GM18909 (cell line): ENCODE results near the gene TXNDC5.
A peak's percentile ranks its signal among the peaks of the same experiment; 100 is the strongest.
"Not testable (repeated sequence)": the region's sequence is repeated elsewhere in the genome, so short reads cannot be mapped to it uniquely, and the experiment has no call there.

Source experiments
- ATAC-seq: cut with Tn5 transposase; IDR thresholded peaks from one replicate; pipeline ENCODE4 v1.9.1; 2021; ENCODE audit warnings: mild to moderate bottlenecking; ENCODE audit not compliant: unreplicated experiment, poor library complexity

Gene TXNDC5

DNA sequence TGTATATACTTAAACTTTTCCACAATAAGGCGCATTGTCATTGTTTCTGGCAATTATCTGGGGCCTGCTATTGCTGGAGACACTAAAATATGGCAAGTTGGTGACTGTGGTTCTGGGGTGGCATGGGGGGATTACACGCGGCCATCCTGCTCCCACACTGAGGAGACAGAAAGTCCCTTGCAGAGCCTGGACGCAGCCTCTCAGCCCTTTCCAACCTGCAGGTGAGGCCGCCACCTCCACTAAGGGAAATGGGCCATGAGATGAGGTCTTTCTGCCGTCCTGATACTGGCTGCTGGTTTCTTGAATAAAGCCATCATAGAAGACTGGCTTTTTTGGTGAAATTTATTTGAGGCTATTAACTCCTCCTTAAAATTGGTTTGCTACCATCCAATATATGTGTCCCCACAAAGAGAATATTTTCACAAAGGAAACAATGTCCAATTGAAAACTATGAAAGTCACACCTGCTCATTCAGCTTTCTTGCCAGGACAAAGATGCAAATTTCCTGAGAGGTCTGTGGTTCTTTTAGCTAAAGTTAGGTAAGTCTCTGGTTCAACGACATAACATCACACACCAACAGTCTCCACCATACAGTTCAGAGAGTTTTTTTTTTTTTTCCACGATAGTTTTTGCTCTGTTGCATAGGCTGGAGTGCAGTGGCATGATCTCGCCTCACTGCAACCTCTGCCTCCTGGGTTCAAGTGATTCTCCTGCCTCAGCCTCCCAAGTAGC is 13.0 kb downstream of the TXNDC5 start:
- ATAC-seq: peak; percentile 52

DNA sequence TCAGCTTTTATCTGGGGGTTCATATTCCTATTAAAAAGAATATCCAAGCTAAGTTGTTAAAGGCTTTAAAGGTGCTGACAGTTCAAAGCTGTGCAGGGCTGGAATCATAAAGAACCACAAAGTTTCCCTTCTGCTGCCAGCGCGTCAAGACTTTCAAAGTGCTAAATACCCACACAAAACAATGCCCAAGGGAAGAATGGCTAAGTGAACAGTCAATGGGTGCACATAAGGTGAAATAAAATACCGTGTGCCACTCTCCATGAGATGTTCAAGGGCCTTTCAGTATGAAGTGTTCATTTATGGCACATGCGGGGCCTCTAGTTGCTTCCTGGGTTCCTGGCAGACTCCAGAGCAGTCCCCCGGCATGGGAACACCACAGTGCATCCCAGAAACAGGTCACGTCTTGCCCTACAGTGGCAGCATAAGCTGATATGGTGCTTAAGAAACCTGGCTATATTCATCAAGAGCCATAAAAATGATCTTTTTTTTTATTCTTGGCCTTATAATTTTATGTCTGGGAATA is 14.1 kb downstream of the TXNDC5 start:
- ATAC-seq: no peak

DNA sequence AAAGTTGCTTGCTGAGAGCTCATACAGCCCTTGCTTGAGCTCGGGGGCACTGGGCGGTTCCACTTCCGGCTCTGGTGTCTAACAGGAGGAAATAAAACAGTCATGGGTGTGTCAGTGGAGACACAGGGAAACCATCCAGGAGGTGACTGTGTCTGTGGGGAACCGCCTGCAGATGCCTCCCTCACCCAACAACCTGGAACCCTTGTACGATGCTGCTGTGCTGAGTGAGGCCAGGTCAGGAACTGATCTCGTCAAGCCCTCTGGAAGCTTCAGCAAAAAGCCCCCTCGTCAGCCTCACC is 15.5 kb downstream of the TXNDC5 start:
- no peak for ATAC-seq

DNA sequence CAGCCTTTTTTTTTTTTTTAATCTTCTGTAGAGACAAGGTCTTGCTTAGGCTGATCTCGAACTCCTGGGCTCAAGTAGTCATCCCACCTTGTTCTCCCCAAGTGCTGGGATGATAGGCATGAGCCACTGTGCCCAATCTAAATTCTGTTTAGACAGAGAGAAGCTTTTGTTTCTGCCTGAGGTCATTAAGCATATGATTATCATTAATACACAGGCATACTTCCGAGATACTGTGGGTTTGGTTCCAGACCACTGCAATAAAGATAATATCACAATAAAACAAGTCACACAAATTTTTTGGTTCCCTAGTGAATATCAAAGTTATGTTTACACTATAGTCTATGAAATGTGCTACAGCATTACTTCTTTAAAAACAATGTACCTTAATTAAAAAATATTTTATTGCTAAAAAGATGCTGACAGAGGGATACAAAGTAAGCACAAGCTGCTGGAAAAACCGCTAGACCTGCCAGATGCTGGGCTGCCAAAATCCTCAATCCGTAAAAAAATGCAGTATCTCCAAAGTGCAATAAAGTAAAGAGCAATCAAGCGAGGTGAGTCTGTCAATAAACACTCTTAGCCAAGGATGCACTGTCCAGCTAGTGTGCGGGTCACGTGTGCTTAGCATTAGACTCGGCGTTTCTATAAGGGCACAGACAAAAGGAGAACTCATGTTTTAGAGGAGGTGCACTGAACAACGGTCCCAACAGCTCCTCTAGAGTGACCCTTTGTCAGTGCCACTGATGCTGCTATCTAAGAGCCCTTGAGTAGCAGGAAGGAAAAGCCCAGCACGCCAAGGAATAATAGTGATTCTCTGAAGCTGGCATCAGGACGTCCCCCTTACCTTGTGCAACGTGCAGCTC is 16.1 kb downstream of the TXNDC5 start:
- ATAC-seq: no peak

DNA sequence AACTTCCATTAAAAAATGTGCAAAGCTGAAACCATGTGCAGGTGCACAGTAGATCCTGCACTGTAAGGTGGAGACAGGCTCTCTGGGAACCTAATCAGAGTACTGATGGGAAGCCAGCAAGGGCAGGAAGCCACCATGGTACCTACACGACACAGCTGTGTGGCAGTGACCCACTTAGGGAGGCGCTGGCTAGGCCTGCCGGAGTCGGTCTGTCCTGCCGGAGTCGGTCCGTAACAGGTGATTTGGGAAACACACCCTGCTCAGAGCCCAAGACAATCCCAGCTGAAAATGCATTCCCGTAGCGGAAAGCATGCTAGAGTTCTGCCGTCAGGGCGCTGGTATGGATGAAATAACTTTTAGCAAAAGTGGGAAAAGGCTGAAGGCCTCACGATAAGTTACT is 17.2 kb downstream of the TXNDC5 start:
- ATAC-seq: no peak

DNA sequence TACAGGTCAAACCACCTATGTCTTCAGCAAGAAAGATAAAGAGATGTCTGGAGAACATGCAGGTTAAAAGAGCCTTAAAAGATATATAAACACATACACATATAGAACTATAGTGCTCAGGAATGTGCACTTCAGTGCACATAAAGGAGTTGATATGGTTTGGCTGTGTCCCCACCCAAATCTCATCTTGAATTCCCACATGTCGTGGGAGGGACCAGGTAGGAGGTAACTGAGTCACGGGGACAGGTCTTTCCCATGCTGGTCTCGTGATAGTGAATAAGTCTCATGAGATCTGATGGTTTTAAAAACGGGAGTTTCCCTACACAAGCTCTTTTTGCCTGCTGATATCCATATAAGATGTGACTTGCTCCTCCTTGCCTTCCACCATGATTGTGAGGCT is 18.2 kb downstream of the TXNDC5 start:
- not testable (repeated sequence) for ATAC-seq

DNA sequence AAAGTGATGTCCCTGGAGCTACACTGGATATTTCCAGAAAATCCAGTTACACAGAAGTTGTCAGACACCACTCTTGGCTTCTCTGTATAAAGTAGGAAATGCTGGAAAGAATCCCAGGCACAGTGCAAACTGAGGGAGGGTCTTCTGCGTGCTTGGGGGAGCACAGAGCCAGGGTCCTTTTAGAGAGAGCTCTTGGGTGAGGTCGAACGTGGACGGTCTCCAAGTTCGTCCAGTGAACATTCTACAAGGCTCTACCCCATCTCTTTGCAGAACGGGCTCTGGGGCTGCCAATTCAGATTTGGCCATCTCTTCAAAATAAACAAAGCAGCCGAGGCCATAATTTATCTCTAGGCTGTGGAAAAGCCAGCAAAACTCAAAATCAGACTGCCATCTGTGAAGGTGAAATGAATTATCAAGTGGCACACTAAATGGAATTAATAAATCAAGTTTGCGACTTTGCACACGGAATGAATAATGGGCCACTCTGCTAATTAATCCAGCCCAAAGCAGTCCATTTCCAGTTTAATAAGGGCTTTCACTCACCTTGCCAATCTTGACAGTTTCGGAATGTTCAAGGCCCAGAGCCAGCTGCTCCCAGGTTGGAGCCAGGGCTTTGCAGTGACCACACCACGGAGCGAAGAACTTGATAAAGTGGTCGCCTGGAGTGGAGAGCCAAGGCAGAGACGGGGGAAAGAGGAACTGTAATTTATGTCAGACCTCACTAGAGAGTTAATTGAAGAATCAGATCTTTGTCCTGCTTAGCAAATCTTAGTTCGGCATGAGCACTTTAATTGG is 19.3 kb downstream of the TXNDC5 start:
- no peak for ATAC-seq

DNA sequence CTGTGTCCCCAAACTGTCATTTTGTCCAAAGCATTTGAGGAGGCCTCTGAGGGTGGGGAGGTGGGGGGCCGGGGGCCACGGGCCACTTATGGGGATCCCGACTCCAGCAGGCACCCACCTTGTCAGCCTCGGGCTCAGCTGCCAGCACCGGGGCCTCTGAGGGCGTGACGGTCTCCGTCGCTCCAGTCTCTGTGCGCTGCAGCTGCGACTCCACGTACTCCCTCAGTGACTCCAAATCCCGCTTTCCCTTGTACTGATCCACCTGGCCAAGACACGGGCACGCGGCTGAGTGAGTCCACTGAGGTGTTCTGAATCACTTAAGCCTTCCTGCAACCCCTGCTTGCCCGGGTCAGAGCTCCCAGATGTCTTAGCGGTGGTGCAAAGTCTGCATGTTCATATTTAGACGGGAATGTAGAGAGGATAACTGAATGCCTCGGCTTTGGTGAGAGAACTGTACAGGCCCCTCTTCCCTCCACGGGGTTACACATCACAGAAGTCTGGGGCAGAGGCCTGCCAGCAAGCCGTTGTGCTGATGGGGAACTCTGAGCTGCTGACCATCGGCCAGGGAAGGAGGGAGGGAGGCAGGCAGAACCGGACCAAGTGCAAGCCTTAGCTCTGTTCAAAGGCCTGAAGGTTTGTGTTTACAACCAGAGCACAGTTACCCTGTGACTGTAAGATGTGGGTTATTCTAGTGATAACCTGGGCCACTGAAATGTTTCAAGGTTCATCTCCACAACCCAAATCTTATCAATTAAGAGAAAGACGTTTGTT is 21.8 kb downstream of the TXNDC5 start:
- no peak for ATAC-seq

DNA sequence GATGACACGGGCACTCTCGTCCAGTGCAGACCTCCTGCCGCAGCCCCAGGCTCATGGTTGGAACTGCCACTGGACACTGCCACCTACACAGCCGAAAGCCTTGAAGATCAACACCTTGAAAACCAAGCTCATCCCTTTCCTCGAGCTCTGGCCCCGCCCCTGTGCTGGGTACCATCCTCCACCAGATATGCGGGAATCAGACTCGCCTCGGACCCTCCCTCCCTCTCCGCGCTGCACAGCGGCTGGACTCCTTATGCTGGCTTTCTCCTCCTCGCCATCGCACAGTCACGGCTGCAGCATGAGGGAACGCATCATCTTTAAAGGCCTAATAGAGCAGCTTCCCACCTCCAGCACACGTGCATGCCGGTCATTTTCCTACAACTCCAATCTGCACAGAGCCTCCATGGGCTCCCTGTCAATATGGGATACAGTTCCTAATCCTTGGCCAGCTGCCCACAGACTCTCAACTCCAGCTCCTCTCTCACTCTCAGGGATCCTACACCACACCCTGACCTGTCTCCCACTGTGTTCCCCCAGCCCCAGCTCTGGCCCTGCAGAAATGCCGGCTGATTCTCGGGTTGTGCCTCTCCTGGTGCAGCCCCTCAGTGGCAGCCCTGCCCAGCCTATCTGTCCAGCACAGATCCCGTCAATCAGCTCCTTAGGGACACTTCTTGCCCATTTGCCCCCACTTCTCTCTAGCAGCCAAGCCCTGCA is 23.2 kb downstream of the TXNDC5 start:
- ATAC-seq: no peak

DNA sequence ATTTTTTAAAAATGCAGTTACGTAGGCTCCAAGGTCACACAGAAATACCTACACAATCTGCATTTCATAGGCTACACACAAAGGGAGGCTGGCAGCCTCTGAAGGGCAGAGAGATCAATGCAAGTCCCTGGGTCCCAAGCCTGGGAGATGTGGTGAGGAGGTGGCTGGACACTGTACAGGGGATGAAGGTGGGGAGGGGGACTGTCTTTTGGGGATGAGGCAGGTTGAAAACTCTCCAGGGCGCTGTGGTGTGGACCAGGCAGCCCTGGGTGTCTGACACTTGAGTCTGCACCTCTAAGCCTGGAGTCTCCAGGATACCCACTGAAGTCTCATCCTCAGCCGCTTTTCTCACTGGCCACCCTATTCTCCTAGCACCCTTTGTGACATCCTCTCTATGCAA is 24.5 kb downstream of the TXNDC5 start:
- ATAC-seq: no peak

DNA sequence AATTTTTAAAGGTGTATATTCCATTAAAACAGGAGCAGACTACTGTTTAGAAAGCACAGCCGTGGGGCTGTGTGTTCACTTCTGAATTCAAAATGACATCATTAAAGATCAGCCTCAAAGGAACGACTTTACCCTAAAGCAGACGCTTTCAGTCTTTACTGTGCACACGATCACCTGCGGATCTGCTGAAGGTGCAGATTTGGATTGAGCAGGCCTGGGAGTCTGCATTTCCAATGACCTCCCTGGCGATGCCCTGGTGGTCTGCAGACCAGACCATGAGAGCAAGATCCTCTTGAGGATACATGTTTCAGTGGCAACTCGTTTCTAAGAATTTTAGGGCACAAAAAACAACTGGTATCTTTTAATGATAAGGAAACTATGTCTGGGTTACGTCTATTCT is 27.2 kb downstream of the TXNDC5 start:
- no peak for ATAC-seq

DNA sequence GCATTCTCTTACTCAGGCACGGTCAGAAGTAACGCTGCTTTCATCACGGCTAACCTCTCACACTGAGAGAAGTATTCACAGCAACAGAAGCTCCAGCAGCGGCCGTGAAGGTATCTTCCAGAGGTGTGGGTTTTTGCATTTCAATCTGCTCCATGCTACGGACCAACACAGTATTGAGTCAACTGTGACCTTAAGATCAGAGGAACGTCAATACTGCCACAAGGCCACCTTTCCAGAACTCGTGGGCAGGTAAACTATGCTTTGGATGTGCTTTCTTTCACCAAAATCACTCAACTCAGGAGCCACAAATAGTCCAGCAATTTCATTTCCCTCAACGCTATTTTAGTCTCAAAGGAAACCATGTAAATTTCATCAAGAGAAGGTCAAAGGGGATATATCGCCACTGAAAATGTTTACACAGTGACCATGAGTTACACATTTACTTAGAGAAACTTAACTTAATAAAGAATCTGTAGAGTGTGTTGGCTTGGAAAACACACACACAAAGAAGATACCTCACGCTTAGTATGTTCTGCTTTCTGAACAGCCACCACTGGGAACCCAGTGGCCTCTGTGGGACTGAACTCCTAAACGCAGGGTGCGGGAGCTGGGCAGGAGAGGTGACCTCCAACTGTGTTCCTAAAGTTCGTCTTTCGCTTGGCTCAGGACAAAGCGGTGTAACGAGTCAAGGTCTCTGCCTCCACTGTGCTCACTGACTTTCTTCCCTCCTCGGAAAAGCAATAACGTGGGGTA is 27.9 kb downstream of the TXNDC5 start:
- ATAC-seq: no peak

DNA sequence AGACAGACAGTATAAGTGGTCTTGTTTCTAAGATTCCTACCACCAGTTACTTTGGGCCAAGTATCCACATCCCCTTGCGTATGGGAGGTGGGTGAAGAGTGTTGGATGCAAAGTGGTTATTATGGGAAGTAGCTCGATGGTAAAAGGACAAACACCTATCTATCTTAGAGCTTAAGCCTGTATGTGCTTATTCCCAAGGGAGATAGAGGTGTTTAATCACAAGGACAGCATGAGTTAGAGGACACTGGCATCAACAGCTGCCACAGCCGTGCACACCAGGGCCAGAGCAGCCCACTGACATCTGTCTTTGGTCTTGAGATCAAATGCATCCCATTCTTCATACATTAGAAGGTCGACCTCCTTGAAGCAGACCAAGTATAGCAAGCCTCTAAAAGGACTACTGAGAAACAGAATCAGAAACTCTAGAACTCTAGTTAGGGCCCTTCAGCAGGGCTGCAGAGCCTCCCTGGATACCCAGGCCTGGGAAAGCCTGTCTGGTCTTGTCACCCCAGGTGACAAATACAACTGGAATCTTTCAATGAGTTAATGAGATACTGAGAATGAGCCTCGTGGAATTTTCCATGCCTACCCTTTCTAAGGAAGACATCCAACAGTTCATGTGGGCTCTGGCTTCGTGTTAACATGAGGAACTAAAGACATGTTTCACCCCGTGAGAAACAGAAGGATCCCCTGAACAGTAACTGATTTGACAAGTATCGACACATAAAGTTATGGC is 28.7 kb downstream of the TXNDC5 start:
- ATAC-seq: no peak

DNA sequence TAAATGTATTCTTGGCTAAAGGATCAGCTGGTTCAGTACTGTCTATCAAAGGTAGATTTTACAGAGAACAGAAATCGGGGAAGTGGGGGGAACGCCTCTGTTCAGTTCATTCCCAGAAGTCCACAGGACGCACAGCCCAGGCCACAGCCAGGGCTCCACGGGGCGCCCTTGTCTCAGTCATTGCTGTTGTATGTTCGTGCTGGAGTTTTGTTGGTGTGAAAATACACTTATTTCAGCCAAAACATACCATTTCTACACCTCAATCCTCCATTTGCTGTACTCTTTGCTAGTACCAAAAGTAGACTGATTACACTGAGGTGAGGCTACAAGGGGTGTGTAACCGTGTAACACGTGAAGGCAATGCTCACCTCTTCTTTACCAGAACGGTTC is 29.9 kb downstream of the TXNDC5 start:
- no peak for ATAC-seq

DNA sequence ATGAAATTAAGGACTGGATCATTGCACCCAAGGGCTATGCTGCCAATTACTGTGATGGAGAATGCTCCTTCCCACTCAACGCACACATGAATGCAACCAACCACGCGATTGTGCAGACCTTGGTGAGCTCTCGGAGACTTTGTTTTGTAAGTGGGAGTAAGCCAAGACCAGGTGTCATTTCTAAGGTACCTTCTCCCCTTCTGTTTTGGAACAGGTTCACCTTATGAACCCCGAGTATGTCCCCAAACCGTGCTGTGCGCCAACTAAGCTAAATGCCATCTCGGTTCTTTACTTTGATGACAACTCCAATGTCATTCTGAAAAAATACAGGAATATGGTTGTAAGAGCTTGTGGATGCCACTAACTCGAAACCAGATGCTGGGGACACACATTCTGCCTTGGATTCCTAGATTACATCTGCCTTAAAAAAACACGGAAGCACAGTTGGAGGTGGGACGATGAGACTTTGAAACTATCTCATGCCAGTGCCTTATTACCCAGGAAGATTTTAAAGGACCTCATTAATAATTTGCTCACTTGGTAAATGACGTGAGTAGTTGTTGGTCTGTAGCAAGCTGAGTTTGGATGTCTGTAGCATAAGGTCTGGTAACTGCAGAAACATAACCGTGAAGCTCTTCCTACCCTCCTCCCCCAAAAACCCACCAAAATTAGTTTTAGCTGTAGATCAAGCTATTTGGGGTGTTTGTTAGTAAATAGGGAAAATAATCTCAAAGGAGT is 30.4 kb downstream of the TXNDC5 start:
- ATAC-seq: no peak

DNA sequence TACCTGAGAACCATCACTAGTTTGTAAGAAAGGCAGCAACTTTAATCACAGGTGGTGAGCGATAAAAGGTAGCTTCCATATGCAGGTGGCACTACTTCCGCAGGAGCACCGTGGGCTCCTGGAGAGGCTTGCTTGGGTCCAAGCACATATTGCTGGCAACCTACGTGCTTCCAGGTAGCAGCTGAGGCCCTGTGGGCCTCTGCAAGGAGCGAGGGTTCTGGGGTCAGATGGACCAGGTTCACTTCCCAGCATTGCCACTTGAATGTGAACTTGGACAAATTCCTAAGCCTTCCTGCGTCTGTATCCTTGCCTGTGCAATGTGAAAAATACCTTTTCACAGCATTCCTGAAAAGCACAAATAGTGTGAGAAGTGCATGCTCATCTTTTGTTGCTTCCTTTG is 31.0 kb downstream of the TXNDC5 start:
- no peak for ATAC-seq

DNA sequence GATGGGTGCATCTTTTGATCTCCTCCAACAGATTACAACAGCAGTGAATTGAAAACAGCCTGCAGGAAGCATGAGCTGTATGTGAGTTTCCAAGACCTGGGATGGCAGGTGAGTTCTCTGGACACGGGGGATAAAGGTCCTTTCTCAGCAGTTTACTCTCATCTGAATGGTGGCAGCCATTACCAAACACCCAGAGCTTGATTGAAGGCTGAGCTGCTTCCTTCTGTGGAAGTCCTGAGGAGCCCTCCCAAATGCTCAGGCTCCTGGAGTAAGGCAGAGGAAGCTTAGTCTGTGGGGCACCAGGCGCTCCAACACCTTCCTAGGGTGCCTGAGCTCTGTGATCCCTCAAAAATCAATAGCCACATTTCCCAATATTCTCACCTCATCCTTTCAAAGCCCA is 31.5 kb downstream of the TXNDC5 start:
- ATAC-seq: no peak
